HL-60 (cell line): ENCODE measurements around the gene RPS6KC1.

Experiments used
- POLR2AphosphoS5 ChIP-seq: IDR thresholded peaks from 2 replicates; pipeline ENCODE4 v1.6.1; 2012; ENCODE audit warnings: low read depth
- TF ChIP-seq, protein P1 (sequence below): IDR thresholded peaks from 2 replicates; pipeline ENCODE4 v1.6.1; 2012; ENCODE audit warnings: low read depth; ENCODE audit not compliant: insufficient replicate concordance
- TF ChIP-seq, protein P2 (sequence below): IDR thresholded peaks from one replicate; pipeline ENCODE4 v1.5.1; 2011; ENCODE audit warnings: low read length, control low read depth, inconsistent platforms; ENCODE audit not compliant: insufficient read depth

DNA sequence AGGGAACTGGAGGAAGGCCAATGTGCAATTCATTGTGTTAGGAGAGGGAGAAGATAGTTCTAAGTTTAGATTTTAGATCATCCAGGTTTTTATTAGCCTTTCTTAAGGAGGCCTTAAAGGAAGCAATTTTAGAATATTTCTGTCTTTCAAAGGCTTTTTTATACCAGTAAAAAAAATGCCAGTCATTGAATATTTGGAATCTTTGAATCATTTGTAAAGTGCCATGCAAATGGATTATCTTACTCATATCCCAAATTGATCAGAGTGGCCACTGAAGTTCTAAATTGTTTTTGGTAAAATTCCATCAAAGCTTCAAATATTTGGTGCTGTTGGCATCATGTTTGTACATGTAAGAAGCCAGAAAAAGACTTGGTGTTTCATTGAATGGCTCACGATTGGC is 244.8 kb downstream of the RPS6KC1 start:
- TF ChIP-seq, protein P1, sequence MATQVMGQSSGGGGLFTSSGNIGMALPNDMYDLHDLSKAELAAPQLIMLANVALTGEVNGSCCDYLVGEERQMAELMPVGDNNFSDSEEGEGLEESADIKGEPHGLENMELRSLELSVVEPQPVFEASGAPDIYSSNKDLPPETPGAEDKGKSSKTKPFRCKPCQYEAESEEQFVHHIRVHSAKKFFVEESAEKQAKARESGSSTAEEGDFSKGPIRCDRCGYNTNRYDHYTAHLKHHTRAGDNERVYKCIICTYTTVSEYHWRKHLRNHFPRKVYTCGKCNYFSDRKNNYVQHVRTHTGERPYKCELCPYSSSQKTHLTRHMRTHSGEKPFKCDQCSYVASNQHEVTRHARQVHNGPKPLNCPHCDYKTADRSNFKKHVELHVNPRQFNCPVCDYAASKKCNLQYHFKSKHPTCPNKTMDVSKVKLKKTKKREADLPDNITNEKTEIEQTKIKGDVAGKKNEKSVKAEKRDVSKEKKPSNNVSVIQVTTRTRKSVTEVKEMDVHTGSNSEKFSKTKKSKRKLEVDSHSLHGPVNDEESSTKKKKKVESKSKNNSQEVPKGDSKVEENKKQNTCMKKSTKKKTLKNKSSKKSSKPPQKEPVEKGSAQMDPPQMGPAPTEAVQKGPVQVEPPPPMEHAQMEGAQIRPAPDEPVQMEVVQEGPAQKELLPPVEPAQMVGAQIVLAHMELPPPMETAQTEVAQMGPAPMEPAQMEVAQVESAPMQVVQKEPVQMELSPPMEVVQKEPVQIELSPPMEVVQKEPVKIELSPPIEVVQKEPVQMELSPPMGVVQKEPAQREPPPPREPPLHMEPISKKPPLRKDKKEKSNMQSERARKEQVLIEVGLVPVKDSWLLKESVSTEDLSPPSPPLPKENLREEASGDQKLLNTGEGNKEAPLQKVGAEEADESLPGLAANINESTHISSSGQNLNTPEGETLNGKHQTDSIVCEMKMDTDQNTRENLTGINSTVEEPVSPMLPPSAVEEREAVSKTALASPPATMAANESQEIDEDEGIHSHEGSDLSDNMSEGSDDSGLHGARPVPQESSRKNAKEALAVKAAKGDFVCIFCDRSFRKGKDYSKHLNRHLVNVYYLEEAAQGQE, result no peak
- TF ChIP-seq, protein P2, sequence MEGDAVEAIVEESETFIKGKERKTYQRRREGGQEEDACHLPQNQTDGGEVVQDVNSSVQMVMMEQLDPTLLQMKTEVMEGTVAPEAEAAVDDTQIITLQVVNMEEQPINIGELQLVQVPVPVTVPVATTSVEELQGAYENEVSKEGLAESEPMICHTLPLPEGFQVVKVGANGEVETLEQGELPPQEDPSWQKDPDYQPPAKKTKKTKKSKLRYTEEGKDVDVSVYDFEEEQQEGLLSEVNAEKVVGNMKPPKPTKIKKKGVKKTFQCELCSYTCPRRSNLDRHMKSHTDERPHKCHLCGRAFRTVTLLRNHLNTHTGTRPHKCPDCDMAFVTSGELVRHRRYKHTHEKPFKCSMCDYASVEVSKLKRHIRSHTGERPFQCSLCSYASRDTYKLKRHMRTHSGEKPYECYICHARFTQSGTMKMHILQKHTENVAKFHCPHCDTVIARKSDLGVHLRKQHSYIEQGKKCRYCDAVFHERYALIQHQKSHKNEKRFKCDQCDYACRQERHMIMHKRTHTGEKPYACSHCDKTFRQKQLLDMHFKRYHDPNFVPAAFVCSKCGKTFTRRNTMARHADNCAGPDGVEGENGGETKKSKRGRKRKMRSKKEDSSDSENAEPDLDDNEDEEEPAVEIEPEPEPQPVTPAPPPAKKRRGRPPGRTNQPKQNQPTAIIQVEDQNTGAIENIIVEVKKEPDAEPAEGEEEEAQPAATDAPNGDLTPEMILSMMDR, result no peak
- no peak for TF ChIP-seq POLR2AphosphoS5
